DMS53 (cell line): ENCODE results near the gene METAP1.
"Not testable (repeated sequence)": the region's sequence is repeated elsewhere in the genome, so short reads cannot be mapped to it uniquely, and the experiment has no call there.

Experiments
- DNase-seq: peaks from one replicate; lab custom pipeline; 2025; lab: John Stamatoyannopoulos, UW

Gene METAP1

DNA sequence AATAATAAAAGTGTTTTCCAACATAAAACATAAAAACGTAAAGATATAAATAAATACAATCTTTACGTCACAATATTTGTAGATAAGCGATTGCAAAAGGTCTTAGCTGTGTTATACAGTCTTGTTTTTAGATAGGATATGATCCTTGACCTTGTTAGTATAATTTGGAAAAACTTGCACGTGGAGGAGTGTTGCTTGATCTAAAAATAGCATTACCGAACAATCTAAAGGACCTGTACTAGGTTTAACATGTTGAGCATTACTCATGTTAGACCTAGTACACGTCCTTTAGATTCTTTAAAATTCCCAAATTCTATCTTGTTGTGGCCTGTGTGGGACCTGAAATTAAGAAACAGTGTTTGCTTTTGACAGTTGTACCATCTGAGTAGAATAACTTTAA, 1.6 kb downstream of the METAP1 start:
- no peak for DNase-seq

DNA sequence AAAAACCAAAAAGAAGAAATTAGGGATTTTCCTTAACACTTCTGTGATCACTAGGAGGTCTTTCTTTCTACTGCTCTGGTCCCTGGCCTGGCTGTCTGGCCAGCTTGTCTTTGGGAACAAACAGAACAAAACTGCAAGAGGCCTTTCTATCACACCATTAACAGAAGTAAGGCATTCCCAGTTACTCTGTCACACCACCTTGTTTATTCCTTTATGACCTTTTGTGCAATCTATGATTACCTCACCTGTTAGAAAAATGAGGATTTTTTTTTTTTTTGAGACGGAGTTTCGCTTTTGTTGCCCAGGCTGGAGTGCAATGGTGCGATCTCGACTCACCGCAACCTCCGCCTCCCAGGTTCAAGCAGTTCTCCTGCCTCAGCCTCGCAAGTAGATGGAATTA, 3.0 kb downstream of the METAP1 start:
- no peak for DNase-seq

DNA sequence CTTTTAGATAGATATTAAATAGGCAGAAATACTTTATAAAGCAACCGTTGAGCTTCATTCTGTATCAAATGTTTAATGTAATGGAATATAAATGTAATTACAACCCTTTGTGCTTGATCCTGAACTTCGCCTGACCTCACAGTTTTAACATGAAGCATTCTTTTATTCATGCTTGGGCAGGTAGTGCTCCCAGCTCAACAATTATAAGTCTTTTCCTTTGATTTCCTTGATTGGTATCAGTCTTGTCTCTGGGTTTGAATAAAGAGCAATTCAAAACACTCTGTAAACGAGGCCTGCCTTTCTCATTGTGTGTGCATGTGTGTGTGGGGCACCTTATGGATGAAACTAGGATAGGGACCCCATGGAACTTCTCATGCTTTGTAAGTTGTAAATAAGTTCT, 6.8 kb downstream of the METAP1 start:
- no peak for DNase-seq

DNA sequence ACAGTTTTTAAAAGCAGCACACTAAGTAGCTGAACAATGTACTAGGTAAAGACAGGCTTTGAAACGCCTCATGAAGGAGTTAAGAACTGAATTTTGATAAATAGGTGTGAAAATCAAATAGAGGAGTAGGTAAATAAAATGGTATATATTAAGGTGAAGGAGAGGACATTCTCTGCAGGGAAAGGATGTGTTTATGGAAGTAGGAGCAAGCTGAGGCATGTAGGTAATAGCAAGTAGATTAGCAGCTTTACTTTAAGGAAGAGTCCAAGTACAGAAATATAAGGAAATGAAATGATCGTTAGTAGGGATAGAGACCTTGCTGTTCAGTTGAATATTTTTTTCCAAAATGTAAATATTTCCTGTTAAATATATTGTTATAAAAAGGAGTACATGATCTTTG, 12.5 kb downstream of the METAP1 start:
- no peak for DNase-seq

DNA sequence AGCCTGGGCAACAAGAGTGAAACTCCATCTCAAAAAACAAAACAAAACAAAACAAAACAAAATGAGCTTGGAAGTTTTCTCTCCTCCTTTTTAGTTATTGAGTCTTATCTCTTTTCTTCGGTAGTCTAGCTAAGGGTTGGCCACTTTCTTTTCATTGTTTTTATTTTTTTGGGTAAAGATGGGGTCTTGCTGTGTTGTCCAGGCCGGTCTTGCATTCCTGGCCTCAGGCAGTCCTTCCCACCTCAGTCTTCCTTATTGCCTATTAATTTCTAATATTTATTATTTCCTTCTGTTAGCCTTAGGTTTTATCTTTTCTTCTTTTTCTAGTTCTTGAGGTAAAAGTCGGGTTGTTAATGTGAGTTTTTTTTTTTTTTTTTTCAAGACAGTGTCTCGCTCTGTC, 16.4 kb downstream of the METAP1 start:
- no peak for DNase-seq

DNA sequence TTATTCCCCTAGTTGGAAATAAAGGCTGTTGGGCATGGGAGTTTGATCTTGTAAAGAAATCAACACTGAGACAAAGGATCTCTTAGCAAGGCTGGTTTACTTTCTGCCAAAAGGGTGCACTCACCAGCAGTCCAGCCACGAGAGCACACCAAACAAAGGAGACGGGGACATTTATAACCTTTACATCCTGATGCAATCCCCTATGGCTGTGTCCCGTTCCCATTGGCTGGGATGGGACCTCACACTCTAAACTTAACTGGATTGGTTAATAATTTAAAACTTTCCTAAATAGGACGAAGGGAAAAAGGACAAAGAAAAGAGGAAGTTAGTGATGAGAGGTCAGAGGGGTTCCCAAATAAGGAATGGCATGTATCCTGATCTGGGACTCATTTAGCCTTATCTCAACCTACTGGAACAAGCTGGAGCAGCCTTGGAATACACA, 17.9 kb downstream of the METAP1 start:
- DNase-seq, result no peak

DNA sequence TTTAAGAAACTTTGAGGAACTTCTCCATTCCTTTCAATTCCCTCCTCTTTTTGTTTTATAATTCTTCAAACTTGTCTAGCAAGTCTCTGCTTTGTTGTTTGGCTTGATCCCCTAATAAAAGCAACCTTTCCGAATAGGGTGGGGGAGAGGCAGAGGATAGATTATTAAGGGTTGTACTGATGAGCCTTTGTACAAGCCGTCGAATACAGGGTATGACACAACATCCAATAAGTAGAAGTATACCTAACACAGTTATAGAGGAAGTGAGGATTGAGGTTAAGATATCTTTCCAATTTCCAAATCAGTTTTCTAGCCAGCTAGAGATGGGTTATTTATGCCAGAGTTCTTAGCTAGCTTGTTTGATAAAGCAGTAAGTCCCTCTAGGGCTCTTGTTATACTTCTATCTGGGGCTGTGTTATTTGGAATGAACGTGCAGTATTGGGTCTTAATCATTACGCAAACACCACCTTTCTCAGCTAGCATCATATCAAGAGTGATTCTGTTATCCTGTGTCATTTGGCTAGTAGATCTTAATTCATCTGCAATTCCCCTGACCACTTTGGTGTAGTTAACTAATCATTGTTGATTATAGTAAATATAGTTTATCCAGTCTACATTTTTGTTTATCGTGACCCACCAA, 18.5 kb downstream of the METAP1 start:
- no peak for DNase-seq

DNA sequence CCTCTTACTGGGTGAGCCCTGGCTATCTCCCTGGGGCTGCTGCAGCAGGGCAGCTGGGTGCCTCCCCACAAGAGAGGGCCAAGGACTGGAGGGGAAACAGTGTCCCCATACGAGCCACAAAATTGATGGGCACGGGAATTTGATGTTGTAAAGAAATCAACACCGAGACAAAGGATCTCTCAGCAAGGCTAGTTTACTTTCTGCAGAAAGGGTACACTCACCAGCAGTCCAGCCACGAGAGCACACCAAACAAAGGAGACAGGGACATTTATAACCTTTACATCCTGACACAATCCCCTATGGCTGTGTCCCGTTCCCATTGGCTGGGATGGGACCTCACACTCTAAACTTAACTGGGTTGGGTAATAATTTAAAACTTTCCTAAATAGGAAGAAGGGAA, 25.9 kb downstream of the METAP1 start:
- no peak for DNase-seq

DNA sequence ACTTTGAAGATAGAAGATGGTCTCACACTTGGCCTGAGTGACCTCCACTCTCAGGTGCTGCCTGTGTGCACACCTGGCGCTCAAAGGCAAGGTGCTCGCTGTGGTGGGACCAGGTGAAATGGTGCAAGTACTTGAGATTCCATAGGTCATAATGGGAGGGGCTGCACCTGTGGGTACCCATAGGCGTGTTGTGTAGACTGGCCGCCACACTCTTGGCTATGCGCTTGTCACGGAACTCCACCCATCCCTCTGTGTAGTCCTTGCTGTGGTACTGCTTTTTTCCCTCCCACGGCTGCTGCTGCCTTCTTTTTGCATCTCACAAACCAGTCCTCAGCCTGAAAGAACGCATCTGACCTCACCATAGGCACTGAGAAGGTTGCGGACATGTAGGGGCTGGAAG, 27.0 kb downstream of the METAP1 start:
- no peak for DNase-seq

DNA sequence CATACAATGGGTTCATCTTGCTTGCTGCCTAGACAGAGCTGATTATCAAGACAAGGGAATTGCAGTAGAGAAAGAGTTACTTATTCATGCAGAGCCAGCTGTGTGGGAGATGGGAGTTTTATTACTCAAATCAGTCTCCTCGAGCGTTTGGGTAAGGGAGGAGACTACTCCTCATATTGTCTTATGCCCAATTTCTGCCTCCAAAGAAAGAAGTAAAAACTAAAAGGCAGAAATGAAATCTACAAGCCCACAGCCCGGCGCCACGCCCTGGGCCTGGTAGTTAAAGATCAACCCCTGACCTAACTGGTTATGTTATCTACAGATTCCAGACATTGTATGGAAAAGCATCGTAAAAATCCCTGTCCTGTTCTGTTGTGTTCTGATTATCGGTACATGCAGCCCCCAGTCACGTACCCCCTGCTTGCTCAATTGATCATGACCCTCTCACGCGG, 28.3 kb downstream of the METAP1 start:
- DNase-seq, result not testable (repeated sequence)

DNA sequence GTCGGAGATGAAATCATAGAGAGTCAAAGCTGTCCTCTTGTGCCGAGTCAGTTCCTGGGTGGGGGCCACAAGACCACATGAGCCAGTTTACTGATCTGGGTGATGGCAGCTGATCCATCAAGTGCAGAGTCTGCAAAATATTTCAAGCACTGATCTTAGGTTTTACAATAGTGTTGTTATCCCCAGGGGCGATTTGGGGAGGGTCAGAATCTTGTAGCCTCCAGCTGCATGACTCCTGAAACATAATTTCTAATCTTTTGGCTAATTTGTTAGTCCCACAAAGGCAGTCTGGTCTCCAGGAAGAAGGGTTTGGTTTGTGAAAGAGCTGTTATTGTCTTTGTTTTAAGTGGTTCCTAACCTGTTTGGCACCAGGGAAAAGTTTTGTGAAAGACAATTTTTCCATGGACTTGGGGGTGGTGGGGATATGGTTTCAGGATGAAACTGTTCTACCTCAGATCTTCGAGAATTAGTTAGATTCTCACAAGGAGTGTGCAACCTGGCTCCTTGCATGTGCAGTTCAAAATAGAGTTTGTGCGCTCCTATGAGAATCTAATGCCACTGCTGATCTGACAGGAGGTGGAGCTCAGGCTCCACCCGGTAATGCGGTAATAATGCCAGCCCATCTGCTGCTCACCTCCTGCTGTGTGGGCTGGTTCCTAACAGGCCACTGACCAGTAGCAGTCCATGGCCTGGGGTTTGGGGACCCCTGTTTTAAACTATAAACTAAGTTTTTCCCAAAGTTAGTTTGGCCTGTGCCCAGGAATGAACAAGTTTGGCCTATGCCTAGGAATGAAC, 29.2 kb downstream of the METAP1 start:
- DNase-seq, result no peak

DNA sequence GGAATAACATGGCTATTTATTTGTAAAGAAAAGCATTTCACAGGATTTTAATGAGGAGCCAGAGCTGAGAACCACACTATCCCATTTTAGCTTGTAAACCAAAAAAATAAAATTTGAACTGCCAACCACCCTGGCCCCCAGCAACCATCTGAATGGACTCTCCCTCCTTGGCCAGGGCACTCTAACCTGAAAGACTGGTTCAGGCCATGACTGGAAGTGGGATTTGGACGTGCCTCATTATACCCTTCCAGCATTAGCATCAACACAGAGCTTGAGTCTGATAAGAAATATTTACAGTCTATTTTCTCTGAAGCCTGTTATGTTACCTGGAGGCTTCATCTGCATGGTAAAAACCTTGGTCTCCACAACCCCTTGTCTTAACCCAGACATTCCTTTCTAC, 30.0 kb downstream of the METAP1 start:
- DNase-seq, result no peak

DNA sequence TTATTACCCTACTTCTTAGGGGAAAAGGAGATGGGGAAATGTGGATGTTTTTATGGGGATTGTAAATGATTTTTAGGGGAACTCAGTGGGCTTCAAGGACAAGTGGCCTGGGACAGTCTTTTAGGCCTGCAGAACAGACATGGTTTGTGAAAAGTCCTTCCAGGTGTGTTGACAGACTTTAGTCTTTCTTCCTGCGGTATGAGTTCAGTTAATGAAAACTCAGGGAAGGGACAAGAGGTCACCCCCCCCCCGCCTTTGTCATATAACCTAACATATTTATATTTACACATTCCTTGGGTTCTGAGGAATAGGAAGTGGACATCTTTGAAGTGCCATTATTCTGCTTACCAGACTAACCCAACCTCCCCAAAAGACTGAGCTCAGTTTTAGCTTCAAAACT, 31.8 kb downstream of the METAP1 start:
- peak; percentile 4 for DNase-seq

DNA sequence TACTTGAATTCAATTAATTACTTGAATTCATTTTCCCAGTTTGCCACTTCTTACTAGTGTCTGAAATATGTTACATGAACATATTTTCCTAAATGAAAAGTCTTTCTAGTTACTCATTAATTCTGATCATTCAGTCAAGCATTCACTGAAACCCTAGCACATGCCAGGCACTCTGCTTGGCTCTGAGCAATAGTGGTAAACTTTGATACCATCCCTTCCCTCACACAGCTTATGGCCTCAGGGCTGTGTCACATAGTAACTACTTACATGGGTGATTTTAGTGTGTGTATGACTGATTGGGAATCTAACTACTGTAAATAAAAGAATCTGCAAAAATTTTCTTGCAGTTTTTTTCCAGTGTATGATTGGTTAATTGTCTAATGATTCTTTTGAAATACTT, 32.7 kb downstream of the METAP1 start:
- no peak for DNase-seq

DNA sequence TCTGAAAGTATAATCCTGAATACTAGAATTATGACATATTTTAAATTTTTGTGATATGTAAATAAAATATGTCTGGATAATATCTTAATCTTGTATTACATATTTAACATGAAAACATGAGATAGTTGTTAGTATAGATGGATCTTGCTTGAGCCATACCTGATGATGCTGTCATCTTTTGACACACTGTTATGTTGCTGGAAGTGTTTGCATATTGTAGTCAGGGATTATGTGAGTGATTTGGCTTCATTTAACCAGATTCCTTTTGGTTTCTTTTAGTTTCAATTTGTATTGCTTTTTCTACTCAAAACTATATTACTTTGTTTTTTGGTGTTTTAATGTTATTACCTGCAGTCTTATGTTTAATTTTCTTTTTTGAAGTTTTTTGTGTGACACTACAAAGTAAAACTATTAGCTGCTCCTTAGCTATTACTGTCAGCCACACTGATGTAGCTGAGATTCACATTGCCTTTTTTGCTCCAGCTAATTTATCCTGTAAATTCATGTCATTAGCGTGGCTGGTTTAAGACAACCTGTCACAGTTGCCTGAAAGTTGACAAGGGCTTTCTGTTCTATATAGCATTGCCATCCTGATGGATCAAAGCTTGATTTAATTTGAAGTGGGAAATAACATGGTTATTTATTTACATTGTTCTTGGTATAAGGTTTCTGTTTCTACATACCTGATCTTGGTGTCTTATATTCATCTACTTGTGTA, 33.7 kb downstream of the METAP1 start:
- no peak for DNase-seq

DNA sequence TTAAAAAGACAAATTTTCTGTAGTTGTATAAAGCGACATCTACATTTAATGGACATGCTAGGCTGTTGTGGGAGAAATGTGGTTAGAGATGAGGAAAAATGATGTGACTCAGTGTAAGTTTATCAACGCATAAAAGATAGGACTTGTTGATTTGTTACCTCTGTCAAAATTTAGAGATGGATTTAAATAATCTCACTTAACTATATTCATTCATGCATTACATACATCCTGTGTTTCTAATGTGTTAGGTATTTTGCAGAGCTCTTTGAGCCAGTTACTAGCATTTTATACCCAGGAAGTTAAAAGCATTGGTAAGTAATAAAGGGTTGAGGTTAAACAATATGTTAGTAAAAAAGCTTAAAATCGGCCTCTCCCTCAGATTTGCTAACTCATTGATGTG, 34.3 kb downstream of the METAP1 start:
- DNase-seq, result no peak

DNA sequence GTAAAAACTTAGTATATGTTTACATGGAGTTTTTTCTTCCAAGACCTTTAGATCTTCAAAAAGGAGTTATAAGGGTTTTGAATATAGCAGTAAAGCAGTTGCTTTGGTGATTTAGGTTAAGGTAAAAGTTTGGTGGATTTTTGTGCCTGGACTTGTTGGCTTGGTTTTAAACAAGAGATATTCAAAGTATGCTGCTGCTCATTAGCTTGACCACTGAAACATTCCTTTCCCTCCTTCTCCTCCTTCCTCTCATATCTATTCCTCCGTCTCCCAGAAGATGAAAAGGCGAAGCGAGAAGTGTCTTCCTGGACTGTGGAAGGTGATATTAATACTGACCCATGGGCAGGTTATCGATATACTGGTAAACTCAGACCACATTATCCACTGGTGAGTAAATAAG, 38.4 kb downstream of the METAP1 start:
- no peak for DNase-seq

DNA sequence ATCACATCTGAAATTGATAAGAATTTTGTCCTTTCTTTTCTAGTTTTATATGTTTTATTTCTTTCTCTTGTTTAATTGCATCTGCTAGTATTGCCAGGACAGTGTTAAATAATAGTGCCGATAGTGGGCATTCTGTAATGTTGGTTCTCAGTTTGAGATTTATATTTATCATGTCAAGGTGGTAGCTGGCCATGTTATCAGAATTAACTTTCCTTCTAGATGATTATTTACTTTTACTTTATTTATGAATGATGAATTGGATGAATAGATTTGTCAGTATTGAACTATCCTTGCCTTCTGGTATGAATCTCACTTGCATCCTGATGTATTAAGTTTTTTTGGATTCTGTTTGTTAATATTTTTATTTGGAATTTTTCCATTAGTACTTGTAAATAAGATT, 42.7 kb downstream of the METAP1 start:
- DNase-seq, result peak; percentile 6

DNA sequence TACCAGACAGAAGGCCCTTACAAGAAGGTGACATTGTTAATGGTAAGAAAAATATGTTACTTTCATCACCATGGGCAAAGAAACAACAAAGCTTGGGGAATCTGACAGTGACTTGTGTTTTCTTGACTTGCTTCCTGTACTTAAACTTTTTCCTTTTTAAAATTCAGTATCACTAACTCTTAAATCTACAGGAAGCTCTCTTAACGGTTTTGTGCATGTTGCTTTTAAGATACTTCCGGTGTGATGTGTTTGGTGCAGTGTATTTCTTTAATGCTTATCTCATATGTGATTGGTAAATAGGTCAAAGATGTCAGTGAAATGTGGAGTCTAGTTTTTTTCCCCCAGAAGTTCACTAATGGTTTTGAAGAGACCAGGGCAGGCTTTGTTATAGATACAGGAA, 47.8 kb downstream of the METAP1 start:
- no peak for DNase-seq

DNA sequence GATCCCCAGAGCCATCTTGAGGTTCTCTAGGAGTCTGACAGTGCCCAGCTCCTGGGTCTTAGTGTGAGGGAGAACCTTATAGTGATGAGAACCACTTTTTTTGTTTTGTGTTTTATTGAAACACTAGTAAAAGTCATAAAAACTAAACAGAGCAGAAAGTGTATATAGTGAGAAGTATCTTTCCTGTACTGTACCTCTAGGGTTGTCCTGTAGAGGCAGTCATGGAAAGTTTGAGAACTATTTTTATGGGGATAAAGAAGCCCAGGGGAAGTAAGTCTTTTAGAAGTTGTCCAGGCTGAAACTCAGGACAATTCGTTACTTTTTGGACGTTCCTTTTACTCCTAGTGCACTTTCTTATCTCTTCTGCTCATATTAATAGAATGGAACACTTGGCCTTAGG, 52.2 kb downstream of the METAP1 start:
- DNase-seq, result no peak

DNA sequence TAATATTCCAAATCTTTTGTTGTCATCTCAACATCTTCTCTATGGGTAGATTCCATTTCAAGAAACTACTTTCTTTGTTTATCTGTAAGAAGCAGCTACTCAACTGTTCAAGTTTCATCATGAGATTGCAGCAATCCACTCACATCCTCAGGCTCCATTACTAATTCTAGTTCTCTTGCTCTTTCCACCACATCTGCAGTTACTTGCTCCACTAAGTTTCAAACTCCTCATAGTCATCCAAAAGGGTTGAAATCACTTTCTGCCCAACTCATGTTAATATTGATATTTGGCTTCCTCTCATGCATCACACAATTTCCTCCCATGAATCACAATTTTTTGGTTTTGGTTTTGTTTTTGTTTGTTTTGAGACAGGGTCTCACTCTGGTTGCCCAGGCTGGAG, 57.4 kb downstream of the METAP1 start:
- no peak for DNase-seq

DNA sequence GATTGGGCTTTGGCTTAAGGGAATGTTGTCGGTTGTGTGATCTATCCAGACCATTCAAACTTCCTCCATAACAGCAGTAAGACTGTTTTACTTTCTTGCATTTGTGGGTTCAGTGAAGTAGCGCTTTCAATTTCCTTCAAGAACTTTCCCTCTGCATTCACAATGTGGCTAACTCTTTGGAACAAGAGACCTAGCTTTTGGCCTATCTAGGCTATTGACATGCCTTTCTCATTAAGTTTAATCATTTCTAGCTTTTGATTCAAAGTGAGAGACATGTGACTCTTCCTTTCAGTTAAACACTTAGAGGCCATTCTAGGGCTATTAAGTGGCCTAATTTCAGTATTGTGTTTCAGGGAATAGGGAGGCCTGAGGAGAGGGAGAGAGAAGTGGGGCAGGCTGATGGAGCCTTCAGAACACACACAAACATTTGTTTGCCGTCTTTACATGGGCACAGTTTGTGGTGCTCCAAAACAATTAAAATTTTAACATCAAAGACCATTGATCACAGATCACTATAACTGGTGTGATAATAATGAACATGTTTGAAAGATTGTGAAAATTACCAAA, 59.0 kb downstream of the METAP1 start:
- no peak for DNase-seq

DNA sequence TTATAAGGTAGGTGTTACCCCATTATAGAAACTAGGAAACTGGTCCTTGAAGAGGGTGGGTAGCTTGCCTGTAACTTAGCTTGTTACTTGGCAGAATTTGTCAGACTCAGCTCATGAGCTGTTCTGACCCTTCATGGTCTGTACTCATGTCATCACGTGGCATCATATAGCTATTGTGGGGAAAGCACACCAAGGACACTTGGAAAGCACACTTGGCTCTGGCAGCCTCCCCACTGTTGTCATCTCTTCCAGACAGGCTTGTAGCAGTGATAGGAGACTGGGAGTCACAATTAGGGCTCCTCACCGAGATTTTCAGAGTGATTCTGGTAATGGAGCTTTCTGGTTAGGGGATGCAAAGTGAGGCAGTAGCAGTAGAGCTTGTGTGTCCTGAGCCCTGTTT, 62.7 kb downstream of the METAP1 start:
- no peak for DNase-seq
